Measurements from ENCODE around the gene STH. TPM values are rescaled to one million over a fixed set of nuclear protein-coding genes. Genes with fewer than 3 reads are reported as not detected.

Gene STH
- total and polyA plus RNA-seq, 2 donors (not counting 1 experiment from before 2014, with no cell fraction given): not detected

GRCh38 chr17:46000292-46000691 lies 1.2 kb downstream of the STH start:
- no peaks in the 10 kb centered on the region for H3K9me3 ChIP-seq (ENCODE audit: control insufficient read depth, insufficient read depth, low read depth, low read length)
- H2AFZ ChIP-seq (ENCODE audit: low read length): no peak overlapping the region
- H3K27ac ChIP-seq (ENCODE audit: insufficient read depth, low read length): no peak overlapping the region
- H3K4me3 ChIP-seq (replicated peaks in 1 of 4; ENCODE audit: control extremely low read depth in 1 of 4, insufficient read depth in 1 of 4, low read depth in 3 of 4, low read length in 4 of 4): no peak overlapping the region
- DNase-seq (ENCODE audit: low read depth in 2 of 2): no peak
- TF ChIP-seq CTCF (conservative IDR thresholded peaks at IDR 0.05 in 1 of 2, IDR thresholded peaks at IDR 0.05 in 1 of 2; ENCODE audit: low read depth in 1 of 2, low read length in 2 of 2) (no peak), EZH2 (IDR thresholded peaks at IDR 0.05; ENCODE audit: low read length, missing control alignments) (no peak)
- no peaks in the 10 kb centered on the region for H4K20me1 ChIP-seq (ENCODE audit: control insufficient read depth, extremely low read depth, insufficient read depth, low read length)
- H3K4me2 ChIP-seq (ENCODE audit: extremely low read depth, insufficient read depth, low read length): no peak overlapping the region
- H3K9ac ChIP-seq (ENCODE audit: insufficient read depth, low read length): no peak overlapping the region
- H3K4me1 ChIP-seq (ENCODE audit: control insufficient read depth, extremely low read depth, insufficient read depth, low read length): no peaks in the 10 kb centered on the region
- no peaks in the 10 kb centered on the region for H3K36me3 ChIP-seq (ENCODE audit: control insufficient read depth, insufficient read depth, low read length)
- H3K79me2 ChIP-seq (ENCODE audit: control insufficient read depth, insufficient read depth, low read length): no peaks in the 10 kb centered on the region
- peaks cover 3% of the 10 kb centered on the region for H3K27me3 ChIP-seq (ENCODE audit: control insufficient read depth, insufficient read depth, low read length)

DNA sequence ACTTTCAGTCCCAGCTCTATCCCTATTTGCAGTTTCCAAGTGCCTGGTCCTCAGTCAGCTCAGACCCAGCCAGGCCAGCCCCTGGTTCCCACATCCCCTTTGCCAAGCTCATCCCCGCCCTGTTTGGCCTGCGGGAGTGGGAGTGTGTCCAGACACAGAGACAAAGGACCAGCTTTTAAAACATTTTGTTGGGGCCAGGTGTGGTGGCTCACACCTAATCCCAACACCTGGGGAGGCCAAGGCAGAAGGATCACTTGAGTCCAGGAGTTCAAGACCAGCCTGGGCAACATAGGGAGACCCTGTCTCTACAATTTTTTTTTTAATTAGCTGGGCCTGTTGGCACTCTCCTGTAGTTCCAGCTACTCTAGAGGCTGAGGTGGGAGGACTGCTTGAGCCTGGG lies 1.7 kb downstream of the STH start:
- H3K36me3 ChIP-seq (ENCODE audit: control insufficient read depth, insufficient read depth, low read length): no peaks in the 10 kb centered on the region
- no peaks in the 10 kb centered on the region for H3K4me1 ChIP-seq (ENCODE audit: control insufficient read depth, extremely low read depth, insufficient read depth, low read length)
- H3K27ac ChIP-seq (ENCODE audit: insufficient read depth, low read length): no peak overlapping the region
- no peaks in the 10 kb centered on the region for H3K9me3 ChIP-seq (ENCODE audit: control insufficient read depth, insufficient read depth, low read depth, low read length)
- no peaks in the 10 kb centered on the region for H3K79me2 ChIP-seq (ENCODE audit: control insufficient read depth, insufficient read depth, low read length)
- no peak overlapping the region for H3K9ac ChIP-seq (ENCODE audit: insufficient read depth, low read length)
- no peaks in the 10 kb centered on the region for H4K20me1 ChIP-seq (ENCODE audit: control insufficient read depth, extremely low read depth, insufficient read depth, low read length)
- TF ChIP-seq EZH2 (IDR thresholded peaks at IDR 0.05; ENCODE audit: low read length, missing control alignments) (no peak), CTCF (conservative IDR thresholded peaks at IDR 0.05 in 1 of 2, IDR thresholded peaks at IDR 0.05 in 1 of 2; ENCODE audit: low read depth in 1 of 2, low read length in 2 of 2) (no peak)
- H3K4me2 ChIP-seq (ENCODE audit: extremely low read depth, insufficient read depth, low read length): no peak overlapping the region
- no peak overlapping the region for H3K4me3 ChIP-seq (replicated peaks in 1 of 4; ENCODE audit: control extremely low read depth in 1 of 4, insufficient read depth in 1 of 4, low read depth in 3 of 4, low read length in 4 of 4)
- peaks cover 3% of the 10 kb centered on the region for H3K27me3 ChIP-seq (ENCODE audit: control insufficient read depth, insufficient read depth, low read length)
- no peak for DNase-seq (ENCODE audit: low read depth in 2 of 2)
- H2AFZ ChIP-seq (ENCODE audit: low read length): no peak overlapping the region

DNA sequence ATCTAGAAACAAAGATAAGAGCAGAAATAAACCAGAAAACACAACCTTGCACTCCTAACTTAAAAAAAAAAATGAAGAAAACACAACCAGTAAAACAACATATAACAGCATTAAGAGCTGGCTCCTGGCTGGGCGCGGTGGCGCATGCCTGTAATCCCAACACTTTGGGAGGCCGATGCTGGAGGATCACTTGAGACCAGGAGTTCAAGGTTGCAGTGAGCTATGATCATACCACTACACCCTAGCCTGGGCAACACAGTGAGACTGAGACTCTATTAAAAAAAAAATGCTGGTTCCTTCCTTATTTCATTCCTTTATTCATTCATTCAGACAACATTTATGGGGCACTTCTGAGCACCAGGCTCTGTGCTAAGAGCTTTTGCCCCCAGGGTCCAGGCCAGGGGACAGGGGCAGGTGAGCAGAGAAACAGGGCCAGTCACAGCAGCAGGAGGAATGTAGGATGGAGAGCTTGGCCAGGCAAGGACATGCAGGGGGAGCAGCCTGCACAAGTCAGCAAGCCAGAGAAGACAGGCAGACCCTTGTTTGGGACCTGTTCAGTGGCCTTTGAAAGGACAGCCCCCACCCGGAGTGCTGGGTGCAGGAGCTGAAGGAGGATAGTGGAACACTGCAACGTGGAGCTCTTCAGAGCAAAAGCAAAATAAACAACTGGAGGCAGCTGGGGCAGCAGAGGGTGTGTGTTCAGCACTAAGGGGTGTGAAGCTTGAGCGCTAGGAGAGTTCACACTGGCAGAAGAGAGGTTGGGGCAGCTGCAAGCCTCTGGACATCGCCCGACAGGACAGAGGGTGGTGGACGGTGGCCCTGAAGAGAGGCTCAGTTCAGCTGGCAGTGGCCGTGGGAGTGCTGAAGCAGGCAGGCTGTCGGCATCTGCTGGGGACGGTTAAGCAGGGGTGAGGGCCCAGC lies 2.6 kb downstream of the STH start:
- Histone ChIP-seq H3K4me3 (replicated peaks in 1 of 4; ENCODE audit: control extremely low read depth in 1 of 4, insufficient read depth in 1 of 4, low read depth in 3 of 4, low read length in 4 of 4) (no peak overlapping the region), H3K4me1 (ENCODE audit: control insufficient read depth, extremely low read depth, insufficient read depth, low read length) (no peaks in the 10 kb centered on the region), H3K36me3 (ENCODE audit: control insufficient read depth, insufficient read depth, low read length) (no peaks in the 10 kb centered on the region), H3K9ac (ENCODE audit: insufficient read depth, low read length) (no peak overlapping the region), H4K20me1 (ENCODE audit: control insufficient read depth, extremely low read depth, insufficient read depth, low read length) (no peaks in the 10 kb centered on the region), H3K4me2 (ENCODE audit: extremely low read depth, insufficient read depth, low read length) (no peak overlapping the region), H3K27me3 (ENCODE audit: control insufficient read depth, insufficient read depth, low read length) (peaks cover 3% of the 10 kb centered on the region), H3K27ac (ENCODE audit: insufficient read depth, low read length) (no peak overlapping the region), H3K79me2 (ENCODE audit: control insufficient read depth, insufficient read depth, low read length) (no peaks in the 10 kb centered on the region), H2AFZ (ENCODE audit: low read length) (no peak overlapping the region), H3K9me3 (ENCODE audit: control insufficient read depth, insufficient read depth, low read depth, low read length) (no peaks in the 10 kb centered on the region)
- no peak for TF ChIP-seq CTCF (conservative IDR thresholded peaks at IDR 0.05 in 1 of 2, IDR thresholded peaks at IDR 0.05 in 1 of 2; ENCODE audit: low read depth in 1 of 2, low read length in 2 of 2)
- no peak for TF ChIP-seq EZH2 (IDR thresholded peaks at IDR 0.05; ENCODE audit: low read length, missing control alignments)
- no peak for DNase-seq (ENCODE audit: low read depth in 2 of 2)
